ENCODE measurements around the gene ST6GALNAC1.

DNA sequence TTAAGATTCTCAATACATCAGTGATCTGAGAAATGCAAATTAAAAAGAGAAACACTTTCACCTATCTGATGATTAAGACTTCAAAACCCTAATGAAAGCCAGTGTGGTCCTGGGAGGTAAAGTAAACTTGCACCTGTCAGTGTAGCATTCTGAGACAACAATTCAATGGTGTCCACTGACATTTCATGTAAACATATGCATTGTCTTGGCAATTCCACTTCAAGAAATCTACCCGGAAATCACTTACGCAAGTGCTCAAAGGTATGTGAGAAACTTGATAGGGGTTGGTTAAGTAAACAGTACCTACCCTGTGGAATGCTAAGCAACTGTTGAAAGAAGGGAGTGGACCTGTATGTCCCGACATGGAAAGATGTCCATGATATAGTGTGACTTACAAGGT is 2.1 kb downstream of the ST6GALNAC1 start:
- TF ChIP-seq CTCF (conservative IDR thresholded peaks at IDR 0.05; ENCODE audit: low read depth, low read length) (no peak), RCOR1 (IDR thresholded peaks at IDR 0.05; ENCODE audit: insufficient replicate concordance, low read length) (no peak), POLR2A (IDR thresholded peaks at IDR 0.05; ENCODE audit: low read depth, low read length) (no peak), CHD1 (IDR thresholded peaks at IDR 0.05; ENCODE audit: low read depth, low read length) (no peak)
- TF ChIP-seq, protein P1, sequence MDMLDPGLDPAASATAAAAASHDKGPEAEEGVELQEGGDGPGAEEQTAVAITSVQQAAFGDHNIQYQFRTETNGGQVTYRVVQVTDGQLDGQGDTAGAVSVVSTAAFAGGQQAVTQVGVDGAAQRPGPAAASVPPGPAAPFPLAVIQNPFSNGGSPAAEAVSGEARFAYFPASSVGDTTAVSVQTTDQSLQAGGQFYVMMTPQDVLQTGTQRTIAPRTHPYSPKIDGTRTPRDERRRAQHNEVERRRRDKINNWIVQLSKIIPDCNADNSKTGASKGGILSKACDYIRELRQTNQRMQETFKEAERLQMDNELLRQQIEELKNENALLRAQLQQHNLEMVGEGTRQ (IDR thresholded peaks at IDR 0.05; ENCODE audit: low read depth, low read length) = no peak
